ENCODE data around the gene THUMPD3. TPM values are rescaled to one million over a fixed set of nuclear protein-coding genes. Genes with fewer than 3 reads are reported as not detected.

The THUMPD3 gene
- total RNA-seq, 1 donor: 50.1 TPM

DNA sequence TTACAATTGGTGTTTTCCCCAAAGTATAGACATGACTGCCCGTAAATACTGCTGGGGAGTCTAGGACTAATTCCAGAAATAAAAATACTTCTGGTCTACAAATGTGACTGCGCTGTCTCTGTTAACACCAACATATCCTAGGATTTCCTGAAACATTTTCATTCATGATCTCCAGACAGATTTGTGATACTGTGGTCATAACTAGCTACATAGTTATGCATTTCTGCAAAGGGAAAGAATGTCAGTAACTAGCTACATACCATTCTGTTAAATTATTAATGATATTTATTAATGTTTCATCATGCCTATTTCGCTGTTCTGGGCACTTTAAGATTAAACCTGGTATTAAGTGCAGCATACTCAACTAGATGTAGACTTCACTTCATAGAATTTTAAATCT is 67.9 kb downstream of the THUMPD3 start:
- TF ChIP-seq, protein P1, sequence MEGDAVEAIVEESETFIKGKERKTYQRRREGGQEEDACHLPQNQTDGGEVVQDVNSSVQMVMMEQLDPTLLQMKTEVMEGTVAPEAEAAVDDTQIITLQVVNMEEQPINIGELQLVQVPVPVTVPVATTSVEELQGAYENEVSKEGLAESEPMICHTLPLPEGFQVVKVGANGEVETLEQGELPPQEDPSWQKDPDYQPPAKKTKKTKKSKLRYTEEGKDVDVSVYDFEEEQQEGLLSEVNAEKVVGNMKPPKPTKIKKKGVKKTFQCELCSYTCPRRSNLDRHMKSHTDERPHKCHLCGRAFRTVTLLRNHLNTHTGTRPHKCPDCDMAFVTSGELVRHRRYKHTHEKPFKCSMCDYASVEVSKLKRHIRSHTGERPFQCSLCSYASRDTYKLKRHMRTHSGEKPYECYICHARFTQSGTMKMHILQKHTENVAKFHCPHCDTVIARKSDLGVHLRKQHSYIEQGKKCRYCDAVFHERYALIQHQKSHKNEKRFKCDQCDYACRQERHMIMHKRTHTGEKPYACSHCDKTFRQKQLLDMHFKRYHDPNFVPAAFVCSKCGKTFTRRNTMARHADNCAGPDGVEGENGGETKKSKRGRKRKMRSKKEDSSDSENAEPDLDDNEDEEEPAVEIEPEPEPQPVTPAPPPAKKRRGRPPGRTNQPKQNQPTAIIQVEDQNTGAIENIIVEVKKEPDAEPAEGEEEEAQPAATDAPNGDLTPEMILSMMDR (IDR thresholded peaks at IDR 0.05; ENCODE audit: insufficient read depth, low read depth, low read length): no peak
- H3K4me3 ChIP-seq (ENCODE audit: low read depth, low read length): no peak overlapping the region
- no peak for DNase-seq (ENCODE audit: low read depth)

DNA sequence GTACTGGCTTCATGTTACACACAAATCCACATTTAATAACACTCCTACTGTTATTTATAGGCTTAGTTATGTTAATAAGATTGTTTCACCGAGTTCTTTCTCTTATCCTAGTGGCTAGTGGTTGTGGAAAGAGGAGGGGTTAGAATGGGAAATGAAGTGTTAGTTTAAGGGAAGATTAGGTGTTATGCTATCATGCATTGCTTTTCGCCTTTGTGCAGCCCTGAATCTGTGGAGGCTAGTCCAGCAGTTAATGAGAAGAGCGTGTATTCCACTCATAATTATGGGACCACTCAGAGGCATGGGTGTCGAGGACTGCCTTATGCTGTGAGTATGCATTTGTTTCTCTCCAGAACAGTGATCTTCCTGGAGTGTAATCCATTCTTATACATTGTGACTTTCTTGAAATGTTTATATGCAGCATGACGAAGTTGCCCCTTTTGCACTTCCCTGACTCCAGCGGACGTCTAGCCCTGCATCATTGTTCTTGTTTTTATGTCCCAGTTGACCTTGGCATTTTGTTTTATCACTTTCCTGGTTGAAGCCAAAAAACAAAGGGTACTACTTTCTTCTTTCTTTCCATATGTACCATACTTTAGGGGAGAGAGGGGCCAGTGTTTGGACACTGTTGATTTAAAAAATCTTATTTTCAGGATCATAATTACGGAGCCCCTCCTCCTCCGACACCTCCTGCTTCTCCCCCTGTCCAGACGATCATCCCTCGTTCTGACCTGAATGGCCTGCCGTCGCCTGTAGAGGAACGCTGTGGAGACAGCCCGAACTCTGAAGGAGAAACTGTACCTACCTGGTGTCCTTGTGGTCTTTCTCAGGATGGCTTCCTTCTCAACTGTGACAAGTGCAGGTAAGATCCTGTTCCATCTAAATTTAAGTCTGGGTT is 71.0 kb downstream of the THUMPD3 start:
- no peak for DNase-seq (ENCODE audit: low read depth)
- H3K4me3 ChIP-seq (ENCODE audit: low read depth, low read length): no peak overlapping the region
- TF ChIP-seq, protein P1 (IDR thresholded peaks at IDR 0.05; ENCODE audit: insufficient read depth, low read depth, low read length): no peak

DNA sequence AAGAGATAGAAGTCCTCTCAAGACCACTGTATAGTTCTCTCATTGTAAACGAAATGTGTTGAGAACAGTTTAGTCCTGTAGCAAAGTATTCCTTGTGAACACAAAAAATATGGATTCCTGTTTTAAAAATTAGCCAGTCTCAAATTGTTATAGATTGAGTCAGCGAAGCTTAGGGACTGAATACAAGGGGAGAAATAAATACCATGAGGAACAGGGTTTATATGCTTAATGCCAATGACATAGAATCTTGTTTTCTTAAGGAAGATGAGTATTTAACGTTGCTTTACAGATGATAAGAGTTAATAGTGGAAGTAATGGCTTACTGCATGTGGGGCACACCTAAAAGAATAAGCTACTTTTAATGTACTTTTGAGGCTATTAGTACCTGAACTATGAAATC is 72.5 kb downstream of the THUMPD3 start:
- H3K4me3 ChIP-seq (ENCODE audit: low read depth, low read length): no peak overlapping the region
- TF ChIP-seq, protein P1 (IDR thresholded peaks at IDR 0.05; ENCODE audit: insufficient read depth, low read depth, low read length): no peak
- DNase-seq (ENCODE audit: low read depth): no peak

Other genes with a start within 250 kb of the THUMPD3 start
- 2.9 and 3.5 TPM in 2 replicates for gene SRGAP3, start 113.4 kb upstream of the THUMPD3 start, total RNA-seq
- gene SETD5, start 34.6 kb downstream of the THUMPD3 start, total RNA-seq: 117 and 140 TPM in 2 replicates
- gene LHFPL4, start 190.8 kb downstream of the THUMPD3 start, total RNA-seq: under 0.01 TPM in 1 of 2 replicates, not detected in the other